Activated CD4-positive, alpha-beta T cell treated with anti-CD3 and anti-CD28 coated beads for 1 hour (primary cell): ENCODE measurements around the gene ATP12A.

Source experiments
- DNase-seq: peaks from one replicate; pipeline ENCODE4 v3.0.0-alpha.2; 2020

ATP12A gene

GRCh38 chr13:24740014-24740890 is 60.0 kb downstream of the ATP12A start:
- no peak for DNase-seq

DNA sequence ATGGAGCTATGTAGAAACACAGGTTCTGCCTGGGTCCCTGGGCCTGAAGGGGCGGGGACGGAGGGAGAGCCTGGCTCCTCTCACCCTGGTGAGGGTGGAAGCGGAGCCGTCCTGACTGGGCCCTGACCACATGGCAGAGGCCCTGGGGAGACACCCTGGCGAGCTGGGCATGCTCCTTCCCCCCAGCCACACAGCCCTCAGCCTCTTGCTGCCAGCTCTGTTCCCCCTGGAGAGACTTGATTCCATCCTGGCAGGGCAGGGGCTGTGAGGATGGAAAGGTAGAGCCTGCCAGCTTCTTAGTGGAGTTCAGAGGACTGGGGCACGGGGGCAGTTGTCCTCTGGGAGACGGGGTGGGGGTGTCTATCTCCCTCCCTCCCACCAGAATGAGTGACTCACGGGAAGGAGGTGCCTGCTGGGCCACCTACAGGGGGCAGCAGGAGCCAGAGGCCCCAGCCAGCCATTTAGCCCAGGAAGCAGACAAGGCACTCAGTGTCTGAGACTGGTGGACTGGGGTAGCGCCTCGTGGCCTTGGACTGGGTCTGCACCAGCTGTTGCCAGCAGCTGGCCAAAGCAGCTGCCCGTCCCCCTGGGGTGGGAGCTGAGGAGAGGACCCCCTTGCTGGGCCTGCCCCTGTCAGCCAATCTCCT is 60.9 kb downstream of the ATP12A start:
- DNase-seq = no peak

GRCh38 chr13:24741791-24742190 is 61.6 kb downstream of the ATP12A start:
- no peak for DNase-seq

- no peak for DNase-seq
Observed at GRCh38 chr13:24742294-24742693, 62.1 kb downstream of the ATP12A start.

DNA sequence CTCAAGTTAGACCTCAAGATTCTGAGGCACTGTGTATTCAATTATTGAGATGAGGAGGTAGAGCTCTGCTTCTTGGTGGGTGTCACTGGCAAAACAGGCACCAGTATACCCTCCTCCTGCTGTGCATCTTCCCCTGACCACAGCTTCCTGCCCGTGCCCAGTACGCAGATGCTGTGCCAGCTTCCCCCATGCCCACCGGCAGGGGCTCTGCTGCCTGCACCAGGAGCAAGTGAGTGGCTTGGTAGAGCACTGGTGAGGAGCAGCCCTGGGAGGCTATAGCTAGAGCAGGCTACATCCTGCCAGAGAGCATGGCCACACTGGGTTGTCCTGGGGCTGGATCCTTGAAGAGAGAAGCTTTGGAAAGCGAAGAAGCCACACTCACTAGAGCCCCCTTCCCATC is 62.8 kb downstream of the ATP12A start:
- no peak for DNase-seq

DNA sequence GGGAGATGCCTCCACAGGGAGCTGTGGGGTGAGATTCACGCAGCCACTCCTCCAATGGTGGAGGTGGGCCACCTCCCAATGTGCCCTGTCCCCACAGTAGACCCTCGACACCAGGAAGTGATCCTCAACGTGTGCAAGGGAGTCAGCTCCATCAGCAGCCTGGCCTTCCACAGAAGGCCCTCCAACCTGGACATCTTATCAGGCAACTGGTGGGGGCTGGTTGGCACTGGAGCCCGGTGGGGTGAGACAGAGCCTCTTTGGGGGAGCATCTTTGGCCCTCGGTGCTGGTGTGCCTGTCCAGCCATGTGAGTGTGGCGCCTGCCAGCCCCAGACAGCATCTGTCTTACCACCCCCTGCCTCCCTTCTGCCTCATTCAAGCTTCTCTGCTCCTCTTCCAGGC is 64.0 kb downstream of the ATP12A start:
- DNase-seq = no peak

- no peak for DNase-seq
Observed at GRCh38 chr13:24745516-24745860, 65.3 kb downstream of the ATP12A start.

DNA sequence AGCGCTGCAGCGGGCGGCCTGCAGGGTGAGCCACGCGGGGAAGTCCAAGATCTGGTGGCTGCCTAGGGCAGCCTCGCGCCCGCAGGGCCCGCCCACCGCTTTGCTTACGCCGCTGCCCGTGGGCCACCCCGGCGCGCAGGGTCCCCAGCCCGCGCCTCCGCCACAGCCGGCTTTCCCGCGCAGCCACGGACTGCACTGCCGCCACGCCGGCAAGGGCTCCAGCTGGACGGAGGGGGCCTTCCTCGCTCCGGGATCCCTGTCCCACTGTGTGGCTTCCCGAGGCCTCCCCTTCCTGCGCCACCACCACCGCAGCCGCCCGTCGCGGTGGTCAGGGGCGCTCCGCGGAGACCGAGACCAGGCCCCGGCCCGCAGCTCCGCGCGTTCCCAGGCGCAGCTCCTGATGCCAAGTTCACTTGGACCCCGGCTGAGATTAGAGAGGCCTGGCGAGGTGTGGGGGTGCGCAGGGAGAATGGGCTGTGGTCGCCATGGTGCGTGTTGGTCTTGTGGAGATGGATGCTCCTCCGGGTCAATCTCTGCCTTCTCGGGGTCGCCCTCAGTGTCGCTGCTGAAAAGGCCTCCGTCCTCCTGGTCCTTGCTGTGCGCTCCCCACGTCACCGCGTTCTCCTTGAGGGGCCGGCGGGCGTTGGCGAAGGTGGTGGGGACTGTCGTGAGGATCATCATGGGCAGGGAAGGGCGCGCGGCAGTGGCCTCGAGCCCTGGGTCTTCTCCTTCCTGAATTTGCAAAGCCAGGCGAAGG is 65.8 kb downstream of the ATP12A start:
- no peak for DNase-seq

DNA sequence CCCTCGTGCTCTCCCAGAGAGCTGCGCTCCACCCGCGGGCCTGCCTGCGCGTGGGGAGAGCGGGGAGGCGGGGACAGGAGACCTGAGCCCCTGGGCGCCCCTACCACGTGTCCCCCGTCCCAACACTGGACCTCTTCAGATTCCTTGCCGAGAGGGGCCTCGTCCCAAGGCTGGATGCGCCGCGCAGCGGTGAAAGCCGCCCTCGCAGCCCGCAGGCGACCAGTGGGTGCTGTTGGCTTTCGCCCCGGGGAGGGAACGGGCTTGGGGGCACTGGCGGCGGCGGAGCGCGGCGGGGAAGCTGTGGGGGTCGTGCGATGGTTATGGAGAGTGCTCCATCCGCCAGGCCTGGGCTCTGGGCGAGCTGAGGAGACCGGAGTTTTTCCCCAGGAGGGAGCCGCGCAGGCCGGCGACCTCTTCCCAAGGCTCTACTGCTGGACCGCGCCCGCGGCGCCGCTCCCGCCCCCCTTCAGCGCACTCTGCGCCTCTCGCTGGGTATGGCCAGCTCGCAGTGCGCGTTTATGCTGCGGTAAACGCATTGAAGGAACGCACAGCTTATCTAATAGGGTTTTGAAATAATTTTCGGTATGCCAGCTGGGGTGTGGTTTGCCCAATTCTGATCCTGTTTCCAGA is 66.5 kb downstream of the ATP12A start:
- DNase-seq = no peak

- DNase-seq = no peak
Observed at GRCh38 chr13:24747248-24748060, 67.2 kb downstream of the ATP12A start.

DNA sequence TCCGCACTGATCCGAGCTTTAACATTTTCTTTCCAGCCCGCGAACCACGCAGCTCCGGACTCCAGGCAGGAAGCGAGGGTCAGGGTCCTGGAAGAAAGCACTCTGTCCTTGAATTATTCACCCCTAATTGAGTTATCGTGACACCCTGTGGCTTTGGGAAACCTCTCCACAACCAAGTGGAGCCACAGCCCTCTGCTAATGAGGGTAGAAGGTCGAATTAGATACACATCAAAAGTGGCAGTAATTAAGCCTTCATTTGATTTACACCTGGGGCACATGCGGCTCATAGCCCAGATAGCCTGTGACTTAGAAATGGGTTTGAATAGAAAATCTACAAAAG is 67.8 kb downstream of the ATP12A start:
- DNase-seq = no peak

GRCh38 chr13:24759197-24759596 is 79.0 kb downstream of the ATP12A start:
- no peak for DNase-seq
